Activated B cell treated with CpG ODN at 0.5 μM for 24 hours (primary cell): ENCODE results near the gene NSD1. TPM values are rescaled to one million over a fixed set of nuclear protein-coding genes. Genes with fewer than 3 reads are reported as not detected.
"Not testable (repeated sequence)": the region's sequence is repeated elsewhere in the genome, so short reads cannot be mapped to it uniquely, and the experiment has no call there.

Experiments used
- ATAC-seq: fragments of 200-7000 bp; cut with Tn5 transposase; one replicate; pipeline ENCODE4 v1.10.0; 2021; ENCODE audit warnings: low read depth, mild to moderate bottlenecking, moderate library complexity
- CTCF ChIA-PET: fragments of 350-600 bp; sonication (Branson Sonifier 250); formaldehyde crosslinking; loops from one replicate; lab custom pipeline; 2021; ENCODE audit warnings: antibody characterized with exemption; lab: Charles Lee
- POLR2A ChIA-PET: fragments of 350-600 bp; sonication (Branson Sonifier 250); formaldehyde crosslinking; loops from one replicate; lab custom pipeline; 2021; ENCODE audit warnings: antibody characterized with exemption; lab: Charles Lee
- DNase-seq: peaks from one replicate; pipeline ENCODE4 v3.0.0; 2022
- H3K27ac Mint-ChIP-seq: one replicate; pipeline ENCODE4 v1.8.0; 2020; ENCODE audit warnings: mixed read lengths
- H3K27me3 Mint-ChIP-seq: one replicate; pipeline ENCODE4 v1.8.0; 2021; ENCODE audit warnings: mixed read lengths
- H3K36me3 Mint-ChIP-seq: one replicate; pipeline ENCODE4 v1.8.0; 2021; ENCODE audit warnings: low read depth, mixed read lengths
- H3K4me1 Mint-ChIP-seq: one replicate; pipeline ENCODE4 v1.8.0; 2021; ENCODE audit warnings: mixed read lengths
- H3K4me3 Mint-ChIP-seq: one replicate; pipeline ENCODE4 v1.8.0; 2020; ENCODE audit warnings: mild to moderate bottlenecking, mixed read lengths
- H3K9me3 Mint-ChIP-seq: one replicate; pipeline ENCODE4 v1.8.0; 2020; ENCODE audit warnings: mixed read lengths
- CTCF ChIP-seq: fragments of 200-600 bp; IDR thresholded peaks from one replicate; pipeline ENCODE4 v1.8.0; 2022; ENCODE audit warnings: antibody characterized with exemption, mild to moderate bottlenecking
- intact Hi-C: fragments of 100-400 bp; cut with micrococcal nuclease; formaldehyde crosslinking; loops from one replicate; pipeline ENCODE4 v1.15.1; 2024
- total RNA-seq: library from RNA; stranded (reverse); gene quantifications from 2 replicates; pipeline ENCODE4 v1.2.3, GENCODE V29; 2022

The NSD1 gene
- total RNA-seq, 1 donor from 2014 or later: 108 TPM

- DNase-seq (no peak), ATAC-seq (no peak)
- Mint-ChIP-seq H3K4me1 (peaks cover 55% of the 10 kb centered on the region), H3K27me3 (no peaks in the 10 kb centered on the region), H3K27ac (peak overlapping the region; percentile 12), H3K9me3 (no peaks in the 10 kb centered on the region), H3K4me3 (peak overlapping the region; percentile 15), H3K36me3 (peaks cover 23% of the 10 kb centered on the region)
- no peak for TF ChIP-seq CTCF
- ChIA-PET CTCF (interaction anchor here (1.0 kb wide), 1 partner anchor 63 kb away, joined by 3 read pairs; no protein-coding TSS in a partner anchor), POLR2A (no interaction called here)
- intact Hi-C loops: loop anchor here (5.0 kb wide), 2 partner anchors 44 to 64 kb away; partner anchors contain the start of gene NSD1
Measured at GRCh38 chr5:177176175-177176711, 42.7 kb downstream of the NSD1 start.

DNA sequence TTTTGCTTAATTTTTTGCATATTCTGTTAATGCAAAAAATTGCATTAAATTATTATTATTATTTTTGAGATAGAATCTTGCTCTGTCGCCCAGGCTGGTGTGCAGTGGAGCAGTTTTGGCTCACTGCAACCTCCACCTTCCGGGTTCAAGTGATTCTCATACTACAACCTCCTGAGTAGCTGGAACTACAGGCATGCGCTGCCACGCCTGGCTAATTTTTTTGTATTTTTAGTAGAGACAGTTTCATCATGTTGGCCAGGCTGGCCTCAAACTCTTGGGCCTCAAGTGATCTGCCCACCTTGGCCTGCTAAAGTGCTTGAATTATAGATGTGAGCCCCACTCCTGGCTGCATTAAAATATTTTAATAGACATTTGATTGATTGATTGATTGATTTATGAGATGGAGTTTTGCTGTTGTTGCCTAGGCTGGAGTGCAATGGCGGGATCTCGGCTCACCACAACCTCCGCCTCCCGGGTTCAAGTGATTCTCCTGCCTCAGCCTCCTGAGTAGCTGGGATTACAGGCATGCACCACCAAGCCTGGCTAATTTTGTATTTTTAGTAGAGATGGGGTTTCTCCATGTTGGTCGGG is 44.4 kb downstream of the NSD1 start:
- H3K27me3 Mint-ChIP-seq, H3K4me3 Mint-ChIP-seq, H3K27ac Mint-ChIP-seq, DNase-seq, CTCF ChIA-PET, H3K9me3 Mint-ChIP-seq, POLR2A ChIA-PET: not testable (repeated sequence)
- H3K4me1 Mint-ChIP-seq: peaks cover 50% of the 10 kb centered on the region
- peaks cover 18% of the 10 kb centered on the region for H3K36me3 Mint-ChIP-seq
- peak; percentile 21 for ATAC-seq
- intact Hi-C loops: loop anchor here (5.0 kb wide), 2 partner anchors 46 to 66 kb away; partner anchors contain the start of gene NSD1

- Mint-ChIP-seq H3K27me3 (no peaks in the 10 kb centered on the region), H3K9me3 (no peaks in the 10 kb centered on the region), H3K4me3 (no peak overlapping the region), H3K36me3 (peaks cover 19% of the 10 kb centered on the region), H3K4me1 (peaks cover 46% of the 10 kb centered on the region), H3K27ac (no peak overlapping the region)
- TF ChIP-seq CTCF: no peak
- DNase-seq (no peak), ATAC-seq (no peak)
- ChIA-PET CTCF (interaction anchor here (1.2 kb wide), 1 partner anchor 10 kb away, joined by 4 read pairs; no protein-coding TSS in a partner anchor), POLR2A (interaction anchor here (0.6 to 0.7 kb wide), 2 partner anchors 52 to 58 kb away, joined by 3 to 6 read pairs; no protein-coding TSS in a partner anchor)
- intact Hi-C loops: loop anchor here (5.0 kb wide), 2 partner anchors 47 to 67 kb away; partner anchors contain the start of gene NSD1
Measured at GRCh38 chr5:177178733-177179304, 45.2 kb downstream of the NSD1 start.

DNA sequence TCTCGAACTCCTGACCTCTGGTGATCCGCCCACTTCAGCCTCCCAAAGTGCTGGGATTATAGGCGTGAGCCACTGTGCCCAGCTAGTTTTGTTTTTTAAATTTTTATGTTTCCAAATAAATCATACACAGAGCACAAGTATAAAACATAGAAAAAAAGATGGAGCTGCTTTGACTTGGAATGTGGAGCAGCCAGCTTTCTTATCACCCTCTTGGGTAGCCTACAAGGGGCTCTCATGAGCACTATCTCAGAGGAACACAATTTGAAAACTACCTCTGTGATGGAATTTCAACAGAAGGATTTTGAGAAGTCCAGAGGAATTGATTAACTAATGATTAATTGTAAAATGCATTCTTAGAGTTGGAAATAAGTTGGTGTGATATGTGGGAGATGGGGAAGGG is 45.9 kb downstream of the NSD1 start:
- peaks cover 48% of the 10 kb centered on the region for H3K4me1 Mint-ChIP-seq

DNA sequence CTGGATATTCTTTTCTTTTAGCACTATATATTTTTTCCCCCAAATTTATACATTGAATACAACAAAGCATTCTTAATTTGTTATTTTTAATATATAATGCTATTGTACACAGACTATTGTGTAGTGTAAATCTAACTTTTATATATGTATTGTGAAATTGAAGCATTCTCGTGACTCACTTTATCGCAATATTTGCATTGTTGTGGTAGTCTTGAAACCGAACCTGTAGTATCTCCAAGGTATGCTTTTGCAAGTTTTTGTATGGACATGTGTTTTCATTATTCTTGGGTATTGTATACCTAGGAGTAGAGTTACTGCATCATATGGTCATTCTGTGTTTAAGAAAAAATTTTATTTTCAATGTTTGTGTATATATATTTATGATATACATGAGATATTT is 49.6 kb downstream of the NSD1 start:
- no peak for TF ChIP-seq CTCF
- no peak for ATAC-seq

More for the DNA sequence above, 45.9 kb downstream of the NSD1 start:
- POLR2A ChIA-PET: interaction anchor here (0.6 to 0.7 kb wide), 2 partner anchors 53 to 59 kb away, joined by 3 to 6 read pairs; no protein-coding TSS in a partner anchor
- peaks cover 18% of the 10 kb centered on the region for H3K36me3 Mint-ChIP-seq
- no peak overlapping the region for H3K27ac Mint-ChIP-seq
- H3K27me3 Mint-ChIP-seq: no peaks in the 10 kb centered on the region
- no peaks in the 10 kb centered on the region for H3K9me3 Mint-ChIP-seq
- no peak overlapping the region for H3K4me3 Mint-ChIP-seq
- DNase-seq (no peak), ATAC-seq (no peak)
- CTCF ChIA-PET: interaction anchor here (1.2 kb wide), 1 partner anchor 9 kb away, joined by 4 read pairs; no protein-coding TSS in a partner anchor
- intact Hi-C loops: loop anchor here (5.0 kb wide), 2 partner anchors 47 to 67 kb away; partner anchors contain the start of gene NSD1
- no peak for TF ChIP-seq CTCF

More for the DNA sequence above, 49.6 kb downstream of the NSD1 start:
- H3K27ac Mint-ChIP-seq: no peak overlapping the region
- H3K9me3 Mint-ChIP-seq: no peaks in the 10 kb centered on the region
- no peak for DNase-seq
- CTCF ChIA-PET: no interaction called here
- H3K4me3 Mint-ChIP-seq: no peak overlapping the region
- H3K36me3 Mint-ChIP-seq: peaks cover 24% of the 10 kb centered on the region
- H3K4me1 Mint-ChIP-seq: peaks cover 21% of the 10 kb centered on the region
- no peaks in the 10 kb centered on the region for H3K27me3 Mint-ChIP-seq
- intact Hi-C loops: loop anchor here (5.0 kb wide), 1 partner anchor 39 kb away; no protein-coding TSS in a partner anchor
- POLR2A ChIA-PET: no interaction called here
